ENCODE data around the gene ACBD7.

DNA sequence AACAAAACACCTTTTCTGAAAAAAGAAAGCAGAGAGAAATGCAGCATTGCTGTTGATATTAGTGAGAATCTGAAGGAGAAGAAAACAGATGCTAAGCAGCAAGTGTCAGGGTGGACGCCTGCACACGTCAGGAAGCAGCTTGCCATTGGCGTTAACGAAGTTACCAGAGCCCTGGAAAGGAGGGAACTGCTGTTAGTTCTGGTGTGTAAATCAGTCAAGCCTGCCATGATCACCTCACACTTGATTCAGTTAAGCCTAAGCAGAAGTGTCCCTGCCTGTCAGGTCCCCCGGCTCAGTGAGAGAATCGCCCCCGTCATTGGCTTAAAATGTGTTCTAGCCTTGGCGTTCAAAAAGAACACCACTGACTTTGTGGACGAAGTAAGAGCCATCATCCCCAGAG is 14.9 kb upstream of the ACBD7 start:
- TF ChIP-seq, protein P1, sequence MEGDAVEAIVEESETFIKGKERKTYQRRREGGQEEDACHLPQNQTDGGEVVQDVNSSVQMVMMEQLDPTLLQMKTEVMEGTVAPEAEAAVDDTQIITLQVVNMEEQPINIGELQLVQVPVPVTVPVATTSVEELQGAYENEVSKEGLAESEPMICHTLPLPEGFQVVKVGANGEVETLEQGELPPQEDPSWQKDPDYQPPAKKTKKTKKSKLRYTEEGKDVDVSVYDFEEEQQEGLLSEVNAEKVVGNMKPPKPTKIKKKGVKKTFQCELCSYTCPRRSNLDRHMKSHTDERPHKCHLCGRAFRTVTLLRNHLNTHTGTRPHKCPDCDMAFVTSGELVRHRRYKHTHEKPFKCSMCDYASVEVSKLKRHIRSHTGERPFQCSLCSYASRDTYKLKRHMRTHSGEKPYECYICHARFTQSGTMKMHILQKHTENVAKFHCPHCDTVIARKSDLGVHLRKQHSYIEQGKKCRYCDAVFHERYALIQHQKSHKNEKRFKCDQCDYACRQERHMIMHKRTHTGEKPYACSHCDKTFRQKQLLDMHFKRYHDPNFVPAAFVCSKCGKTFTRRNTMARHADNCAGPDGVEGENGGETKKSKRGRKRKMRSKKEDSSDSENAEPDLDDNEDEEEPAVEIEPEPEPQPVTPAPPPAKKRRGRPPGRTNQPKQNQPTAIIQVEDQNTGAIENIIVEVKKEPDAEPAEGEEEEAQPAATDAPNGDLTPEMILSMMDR (IDR thresholded peaks at IDR 0.05 in 4 of 5, conservative IDR thresholded peaks at IDR 0.05 in 1 of 5), result no peak
- TF ChIP-seq POLR2A (IDR thresholded peaks at IDR 0.05), result no peak

Measured in gastrocnemius medialis (tissue), 4 donors.